ENCODE data around the gene PGBD5. TPM values are rescaled to one million over a fixed set of nuclear protein-coding genes. Genes with fewer than 3 reads are reported as not detected.
A peak's percentile ranks its signal among the peaks of the same experiment; 100 is the strongest.

Gene PGBD5
- total RNA-seq, 1 donor from 2014 or later = 0.51 TPM

DNA sequence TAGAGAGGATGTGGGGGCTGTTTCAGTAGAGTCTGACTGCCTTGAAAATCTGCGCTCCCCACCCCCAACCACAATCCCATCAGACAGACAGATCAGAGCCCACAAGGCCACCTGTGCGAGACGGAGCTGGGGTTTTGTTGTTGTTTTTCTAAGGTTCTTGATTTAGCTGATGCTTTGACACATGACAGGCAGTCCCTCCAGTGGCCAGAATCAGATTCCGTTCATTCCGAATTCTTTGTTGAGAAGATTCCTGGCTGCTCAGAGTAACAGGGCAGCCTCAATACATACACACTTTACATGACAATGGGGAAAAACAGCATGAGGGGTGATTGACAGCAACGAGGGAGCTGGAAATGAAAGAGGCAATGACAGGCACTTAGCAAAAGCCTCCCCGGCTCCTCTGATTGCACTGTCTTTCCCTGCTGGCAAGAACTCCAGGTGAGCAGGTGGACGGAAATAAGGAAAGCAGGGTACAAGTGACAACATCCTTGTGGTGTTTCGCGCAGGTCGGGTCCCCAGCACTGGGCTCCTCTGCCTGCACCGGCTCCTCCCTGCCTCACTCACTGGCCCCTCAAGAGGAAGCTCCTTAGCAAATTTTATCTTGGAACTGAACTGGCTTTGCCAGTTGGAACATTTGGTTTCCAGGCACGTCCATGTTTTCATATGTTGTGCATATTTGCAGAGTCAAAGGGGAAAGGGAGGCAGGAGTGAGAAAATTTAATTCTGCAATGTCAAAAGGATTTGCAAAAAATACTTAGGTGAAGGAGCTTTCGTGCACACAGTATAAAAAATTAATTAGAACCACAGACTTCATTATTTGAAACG, 148.7 kb downstream of the PGBD5 start:
- no peak for DNase-seq

DNA sequence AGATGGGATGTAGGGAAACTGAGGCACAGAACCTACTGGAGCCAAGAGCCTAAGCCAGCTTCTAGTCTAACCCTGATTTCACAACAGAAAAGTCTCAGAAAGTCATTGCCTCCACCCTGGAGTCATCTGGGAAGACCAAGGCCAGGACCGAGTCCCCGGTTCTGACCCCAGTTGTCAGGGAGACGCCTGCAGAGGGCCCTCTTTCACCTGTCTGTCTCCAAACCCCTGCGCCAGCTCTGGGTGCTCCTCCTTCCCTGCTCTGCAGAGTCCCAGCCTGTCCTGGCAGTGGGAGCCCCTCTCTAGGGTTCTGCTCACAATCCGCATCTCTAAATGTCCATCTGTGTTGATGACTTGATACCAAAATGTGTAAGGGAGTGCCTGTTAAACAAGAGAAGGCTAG, 149.7 kb downstream of the PGBD5 start:
- DNase-seq = no peak

DNA sequence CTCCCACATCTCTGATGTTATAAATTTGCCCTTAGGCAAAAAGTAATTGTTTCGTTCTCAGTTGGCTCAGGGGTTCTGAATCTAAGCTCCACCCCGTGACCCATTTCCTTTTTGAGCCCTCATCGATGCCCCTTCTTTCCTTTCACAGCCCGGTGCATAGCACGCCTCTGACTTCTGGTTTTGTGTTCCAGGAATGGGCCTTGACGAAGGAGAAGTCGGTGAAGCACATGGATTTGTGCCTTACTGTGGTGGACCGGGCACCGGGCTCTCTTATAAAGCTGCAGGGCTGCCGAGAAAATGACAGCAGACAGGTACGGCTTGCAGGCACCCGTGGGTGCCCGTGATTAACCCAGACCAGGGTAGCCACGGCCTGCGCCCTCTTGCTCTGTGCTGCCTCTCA, 151.9 kb downstream of the PGBD5 start:
- peak; percentile 69 for DNase-seq

DNA sequence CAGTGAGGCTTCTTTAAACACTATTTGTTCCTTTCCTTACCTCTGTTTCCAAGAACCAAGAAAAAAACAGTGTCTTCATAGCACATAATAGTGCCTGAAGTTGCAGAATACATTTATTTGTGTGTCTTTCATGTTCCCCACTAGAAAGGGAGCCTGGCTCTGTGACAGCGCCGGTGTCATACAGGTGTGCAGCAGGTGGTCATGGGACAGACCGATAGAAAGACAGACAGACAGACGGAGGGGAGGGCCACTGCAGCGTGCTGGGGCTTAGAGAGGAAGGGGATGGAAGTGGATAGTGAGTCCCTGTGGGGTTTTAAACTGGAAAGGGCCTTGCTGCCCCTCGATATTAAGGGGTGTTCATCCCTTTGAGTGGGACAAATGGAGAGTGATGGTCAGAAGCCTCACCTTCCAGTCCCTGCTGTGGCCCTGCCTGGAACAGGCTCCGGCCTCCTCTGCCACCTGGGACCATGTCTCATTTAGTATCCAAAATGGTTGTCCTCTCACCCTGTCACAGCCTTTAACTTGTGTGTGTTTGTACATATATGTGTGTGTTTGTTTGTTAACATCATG, 152.9 kb downstream of the PGBD5 start:
- DNase-seq = no peak

DNA sequence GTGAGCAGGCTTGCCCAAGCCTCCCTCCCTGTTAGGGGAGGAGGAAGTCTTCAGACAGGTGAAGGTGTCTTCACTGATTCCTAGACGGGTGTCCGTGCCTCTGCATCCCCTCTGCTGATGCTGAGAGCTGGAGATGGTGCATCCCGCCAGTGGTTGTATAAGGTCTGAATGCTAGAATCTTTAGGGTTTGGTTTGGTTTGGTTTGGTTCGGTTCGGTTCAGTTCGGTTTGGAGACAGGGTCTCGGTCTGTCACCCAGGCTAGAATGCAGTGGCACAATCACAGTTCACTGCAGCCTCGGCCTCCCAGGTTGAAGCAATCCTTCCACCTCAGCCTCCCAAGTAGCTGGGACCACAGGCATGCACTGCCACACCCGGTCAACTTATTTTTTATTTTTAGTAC, 153.6 kb downstream of the PGBD5 start:
- no peak for DNase-seq

DNA sequence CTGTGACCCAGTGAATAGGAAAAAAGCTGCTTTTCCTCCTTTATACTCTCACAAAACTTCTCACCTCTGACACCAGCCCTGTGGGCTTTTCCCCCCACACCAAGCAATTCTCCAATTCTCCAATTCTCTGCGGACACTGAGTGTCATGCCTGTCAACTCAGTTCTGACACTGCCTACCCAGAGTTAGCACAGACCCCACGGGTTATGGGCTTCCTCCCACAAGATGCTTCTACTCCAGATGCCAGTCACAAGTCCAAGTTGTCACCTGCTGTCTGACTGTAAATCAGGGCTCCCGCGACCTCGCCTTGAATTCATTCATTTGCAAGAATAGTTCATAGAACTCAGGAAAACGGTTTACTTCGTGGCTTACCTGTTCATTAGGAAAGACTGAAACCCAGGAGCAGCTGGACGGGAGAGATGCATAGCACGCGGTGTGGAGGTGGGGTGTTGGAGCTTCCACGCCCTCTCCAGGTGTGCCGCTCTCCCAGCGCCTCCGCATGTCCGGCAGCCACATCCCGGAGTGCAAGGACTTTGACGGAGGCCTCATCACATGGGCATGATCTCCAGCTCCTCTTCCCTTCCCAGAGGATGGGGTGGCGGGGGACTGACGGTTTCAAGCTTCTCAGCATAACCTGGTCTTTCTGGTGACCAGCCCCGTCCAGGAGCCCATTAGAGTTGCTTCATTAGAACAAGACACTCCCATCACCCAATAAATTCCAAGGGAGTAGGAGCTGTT, 154.7 kb downstream of the PGBD5 start:
- peak; percentile 8 for DNase-seq

DNA sequence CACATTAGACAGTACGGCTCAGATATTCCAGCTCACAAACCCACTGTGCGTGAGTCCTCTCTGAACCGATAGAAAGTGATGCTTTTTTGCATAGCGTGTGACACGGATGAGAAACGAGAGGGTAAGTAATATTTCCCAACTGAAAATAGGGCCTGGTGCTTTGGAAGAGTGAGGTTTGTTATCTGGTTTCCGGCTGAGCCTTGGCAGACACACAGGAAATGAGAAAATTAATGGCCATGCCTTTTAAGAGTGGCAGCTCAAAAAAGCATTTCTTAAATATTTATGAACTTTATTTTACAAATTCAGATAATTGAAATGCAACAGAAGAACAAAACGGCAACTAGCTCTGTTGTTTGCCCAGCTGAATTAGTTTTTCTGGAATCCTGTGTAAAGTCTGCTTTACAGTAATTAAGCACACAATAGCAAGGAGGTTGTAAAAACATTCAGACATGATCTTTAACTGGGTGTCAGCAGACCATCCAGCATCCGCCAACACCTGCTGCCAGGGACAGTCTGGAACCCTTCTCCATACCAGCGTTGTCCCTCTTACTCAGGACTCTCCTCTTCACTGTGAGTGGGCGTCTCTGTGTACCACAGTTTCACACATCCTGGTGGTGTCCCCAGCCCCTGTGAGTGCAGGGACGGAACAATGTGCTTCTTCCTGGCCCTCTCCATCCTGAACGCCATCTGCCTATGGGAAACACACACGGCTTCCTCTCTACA, 155.4 kb downstream of the PGBD5 start:
- DNase-seq = peak; percentile 59

DNA sequence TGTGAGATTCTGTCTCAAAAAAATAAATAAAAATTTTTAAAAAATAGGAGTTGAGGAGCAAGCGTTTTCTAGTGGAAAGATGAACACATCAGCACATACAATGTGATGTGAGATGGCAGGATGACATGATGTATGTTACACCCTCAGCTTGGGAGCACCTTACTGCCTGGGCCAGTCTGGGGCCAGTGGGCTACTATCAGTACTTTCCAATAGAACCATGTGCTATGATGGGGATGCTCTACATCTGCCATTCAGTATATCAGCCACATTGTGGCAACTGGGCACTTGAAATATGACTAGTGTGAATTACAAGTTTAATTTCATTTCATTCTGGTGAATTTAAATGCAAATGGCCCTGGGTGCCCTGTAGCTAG, 156.0 kb downstream of the PGBD5 start:
- DNase-seq = no peak

DNA sequence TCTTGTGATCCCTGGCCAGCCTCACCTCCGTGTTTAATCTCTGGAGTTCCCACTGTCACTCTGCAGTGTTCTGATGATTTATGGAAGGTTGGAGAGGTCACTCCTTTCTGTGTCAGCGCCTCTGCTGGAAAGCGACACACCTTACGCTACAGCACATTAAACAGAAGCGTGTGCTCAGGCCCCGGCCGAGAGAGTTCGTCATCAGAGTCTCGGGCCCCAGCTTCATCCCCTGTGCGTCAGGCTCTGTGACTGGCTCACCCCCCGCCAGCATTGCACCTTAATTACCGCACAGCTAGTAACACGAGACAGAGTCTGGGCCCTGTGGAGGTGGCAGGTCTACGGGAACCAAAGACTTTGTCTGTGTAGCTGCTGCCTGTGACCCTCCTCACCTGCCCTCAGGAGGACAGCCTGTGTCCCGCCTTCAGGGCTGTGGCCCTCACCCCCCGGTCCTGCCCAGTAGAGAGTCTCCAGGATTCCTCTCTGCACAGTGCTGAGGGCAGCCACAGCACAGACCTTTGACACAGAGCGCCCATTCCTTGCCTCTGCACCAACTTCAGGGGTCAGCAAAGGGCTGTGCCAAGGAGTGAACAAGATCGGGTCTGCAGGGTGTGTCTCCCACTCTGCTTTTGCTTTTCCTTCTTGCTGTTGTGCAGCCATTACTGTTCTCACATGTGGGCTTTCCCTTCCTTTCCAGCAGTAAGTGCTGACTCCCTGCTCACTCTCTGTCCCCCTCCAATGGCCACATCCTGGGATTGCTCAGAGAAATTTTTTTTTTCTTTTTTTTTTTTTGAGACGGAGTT, 157.6 kb downstream of the PGBD5 start:
- DNase-seq = peak; percentile 81

DNA sequence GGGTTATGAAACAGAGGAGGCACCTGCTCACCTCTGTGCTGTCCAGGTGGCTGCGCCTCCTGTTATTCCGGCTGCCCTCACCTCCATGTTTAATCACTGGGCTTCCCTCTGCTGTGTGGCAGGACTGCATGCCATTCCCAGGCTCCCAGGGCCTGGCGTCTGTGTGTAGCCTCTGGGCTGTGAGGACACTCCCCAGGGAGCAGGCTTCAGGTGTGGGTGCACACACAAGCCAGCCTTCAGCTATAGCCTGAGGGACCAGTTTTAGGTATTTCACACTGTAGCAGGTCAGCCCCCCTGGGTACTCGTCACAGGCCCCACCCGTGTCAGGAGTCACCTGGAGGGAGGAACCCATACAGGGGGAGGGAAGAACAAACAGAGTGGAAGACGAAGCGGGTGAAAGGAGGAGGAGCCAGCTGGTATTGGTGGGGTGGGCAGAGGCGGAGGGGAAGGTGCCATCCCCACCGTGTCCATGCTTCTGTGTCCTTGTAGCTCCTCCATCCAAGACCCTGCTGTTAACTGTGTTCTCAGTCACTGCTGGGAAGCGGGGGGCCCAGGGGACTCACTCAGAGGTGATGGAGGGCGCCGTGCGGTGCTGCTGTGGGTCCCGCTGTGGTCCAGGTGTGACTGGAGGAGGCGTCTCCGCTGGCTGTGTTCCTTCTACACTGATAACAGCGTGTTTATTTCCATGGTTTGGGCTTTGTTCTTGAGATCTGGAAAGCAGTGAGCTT, 158.6 kb downstream of the PGBD5 start:
- DNase-seq = no peak

DNA sequence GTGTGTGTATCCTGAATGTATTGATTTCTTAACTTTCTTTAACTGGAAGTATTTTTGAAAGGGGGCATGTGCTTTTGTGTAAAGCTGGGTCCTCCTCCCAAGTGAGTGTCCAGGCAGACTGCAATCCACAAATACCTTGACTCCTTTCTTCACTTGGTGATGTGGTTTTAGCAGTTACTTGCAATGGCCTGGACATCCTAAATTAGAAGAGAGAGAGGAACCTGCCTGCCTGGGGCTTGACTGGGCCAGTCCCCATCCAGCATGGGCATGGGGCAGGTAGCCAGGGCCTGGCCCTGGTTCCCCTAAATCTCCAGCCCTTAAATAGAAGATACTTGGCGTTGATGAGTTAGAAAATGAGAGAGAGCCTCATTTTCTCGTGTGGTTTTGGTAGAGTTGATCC, 159.7 kb downstream of the PGBD5 start:
- DNase-seq = no peak

DNA sequence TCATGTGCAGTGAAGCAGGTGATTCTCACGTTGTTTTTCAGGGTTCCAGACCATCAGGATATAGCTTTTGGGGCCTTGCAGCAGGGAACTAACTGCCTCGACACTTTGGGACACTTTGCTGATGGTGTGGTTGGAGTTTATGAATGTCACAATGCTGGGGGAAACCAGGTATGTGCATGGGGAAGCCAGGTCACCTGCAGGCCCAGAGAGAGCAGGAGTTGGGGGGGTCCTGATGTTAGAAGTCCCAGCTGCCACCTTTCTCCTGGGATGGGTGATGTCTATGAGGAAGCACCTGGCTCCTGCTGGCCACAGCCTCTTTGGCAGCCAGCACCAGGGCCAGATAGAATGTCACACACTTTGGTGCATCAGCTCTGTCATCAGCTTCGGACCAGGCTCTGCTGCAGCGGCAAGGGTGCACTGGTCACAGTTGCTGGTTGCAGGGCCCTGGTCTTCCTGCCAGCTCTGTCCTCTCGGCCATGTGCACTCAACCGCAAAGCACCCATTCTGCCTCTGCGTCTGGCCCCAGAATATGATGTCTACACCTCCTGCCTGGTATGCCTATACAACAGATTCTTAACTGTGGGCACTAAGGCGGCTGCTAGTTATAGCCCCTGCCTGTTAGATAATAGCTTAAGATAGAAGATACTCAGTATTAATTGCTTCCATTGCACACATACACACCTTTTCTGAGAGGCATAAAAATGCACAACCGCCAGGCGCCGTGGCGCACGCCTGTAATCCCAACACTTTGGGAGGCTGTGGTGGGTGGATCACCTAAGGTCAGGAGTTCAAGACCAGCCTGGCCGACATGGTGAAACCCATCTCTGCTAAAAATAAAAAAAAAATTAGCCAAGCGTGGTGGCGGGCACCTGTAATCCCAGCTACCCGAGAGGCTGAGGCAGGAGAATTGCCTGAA, 160.7 kb downstream of the PGBD5 start:
- no peak for DNase-seq

Other genes starting within 250 kb of the PGBD5 start
- gene COG2, start 216.1 kb upstream of the PGBD5 start, total RNA-seq = 19.7 and 20.1 TPM in 2 replicates